Fibroblast of lung (primary cell): ENCODE results near the gene TMPRSS13.

ENCODE experiments used
- CTCF ChIP-seq, 2 donors: IDR thresholded peaks in 1 of 2; conservative IDR thresholded peaks in 1 of 2; 1 replicate in 1 of 2; 2 replicates in 1 of 2; pipeline ENCODE4 v1.5.1; 2011 to 2012; ENCODE audit warnings: low read length in 2 of 2, control low read depth in 1 of 2, inconsistent platforms in 1 of 2, low read depth in 1 of 2, mild to moderate bottlenecking in 1 of 2
- EZH2 ChIP-seq: IDR thresholded peaks from 2 replicates; pipeline ENCODE4 v1.5.1; 2012; ENCODE audit warnings: low read length, control low read depth, mild to moderate bottlenecking; ENCODE audit errors: missing control alignments

GRCh38 chr11:117860139-117860538 lies 69.1 kb downstream of the TMPRSS13 start:
- TF ChIP-seq CTCF (conservative IDR thresholded peaks at IDR 0.05 in 1 of 2, IDR thresholded peaks at IDR 0.05 in 1 of 2; ENCODE audit: low read depth in 1 of 2, low read length in 2 of 2): no peak
- TF ChIP-seq EZH2: no peak
